HEK293T (cell line): ENCODE results near the gene PIK3AP1.

Experiments used
- CTCF ChIA-PET: fragments of 350-600 bp; formaldehyde crosslinking; extraction: SDS; loops from one replicate; lab custom pipeline; 2021; ENCODE audit warnings: antibody characterized with exemption, inconsistent platforms; lab: Yijun Ruan, JAX
- POLR2A ChIA-PET: fragments of 350-600 bp; formaldehyde crosslinking; extraction: SDS; loops from one replicate; lab custom pipeline; 2020; ENCODE audit warnings: antibody characterized with exemption, inconsistent platforms; lab: Yijun Ruan, JAX
- DNase-seq: peaks from one replicate; pipeline ENCODE4 v3.0.0; 2012; ENCODE audit warnings: mixed read lengths; ENCODE audit errors: extremely low spot score
- ARNT ChIP-seq: fragments of 450-650 bp; IDR thresholded peaks from 2 replicates; pipeline ENCODE4 v1.6.1; 2017; ENCODE audit warnings: mild to moderate bottlenecking
- BHLHE40 ChIP-seq: fragments of 450-650 bp; IDR thresholded peaks from 2 replicates; pipeline ENCODE4 v1.6.1; 2016; ENCODE audit warnings: mild to moderate bottlenecking, moderate library complexity, borderline replicate concordance
- CTBP1 ChIP-seq: fragments of 450-650 bp; IDR thresholded peaks from 2 replicates; pipeline ENCODE4 v1.6.1; 2016; ENCODE audit warnings: borderline replicate concordance
- ELF4 ChIP-seq: fragments of 450-650 bp; IDR thresholded peaks from 2 replicates; pipeline ENCODE4 v1.6.1; 2017; ENCODE audit warnings: antibody characterized with exemption
- FOXA1 ChIP-seq: fragments of 450-650 bp; IDR thresholded peaks from 2 replicates; pipeline ENCODE4 v1.6.1; 2016; ENCODE audit warnings: mild to moderate bottlenecking
- FOXK2 ChIP-seq: fragments of 450-650 bp; IDR thresholded peaks from 2 replicates; pipeline ENCODE4 v1.6.1; 2016; ENCODE audit warnings: mild to moderate bottlenecking
- FOXM1 ChIP-seq: fragments of 450-650 bp; IDR thresholded peaks from 2 replicates; pipeline ENCODE4 v1.6.1; 2017; ENCODE audit warnings: mild to moderate bottlenecking, borderline replicate concordance
- HDGF ChIP-seq: fragments of 450-650 bp; IDR thresholded peaks from 2 replicates; pipeline ENCODE4 v1.6.1; 2017; ENCODE audit warnings: antibody characterized with exemption, borderline replicate concordance
- L3MBTL2 ChIP-seq: fragments of 450-650 bp; conservative IDR thresholded peaks from 2 replicates; pipeline ENCODE4 v1.6.1; 2016; ENCODE audit warnings: mild to moderate bottlenecking
- LEF1 ChIP-seq: fragments of 450-650 bp; IDR thresholded peaks from 2 replicates; pipeline ENCODE4 v1.6.1; 2017; ENCODE audit warnings: mild to moderate bottlenecking, borderline replicate concordance
- NFRKB ChIP-seq: fragments of 450-650 bp; IDR thresholded peaks from 2 replicates; pipeline ENCODE4 v1.6.1; 2016; ENCODE audit warnings: mild to moderate bottlenecking, moderate library complexity
- PKNOX1 ChIP-seq: fragments of 450-650 bp; IDR thresholded peaks from 2 replicates; pipeline ENCODE4 v1.6.1; 2016
- SP1 ChIP-seq: fragments of 450-650 bp; IDR thresholded peaks from 2 replicates; pipeline ENCODE4 v1.6.1; 2017
- SUZ12 ChIP-seq: fragments of 450-650 bp; IDR thresholded peaks from 2 replicates; pipeline ENCODE4 v1.6.1; 2016; ENCODE audit warnings: mild to moderate bottlenecking
- TARDBP ChIP-seq: fragments of 450-650 bp; IDR thresholded peaks from 2 replicates; pipeline ENCODE4 v1.6.1; 2016
- ZNF384 ChIP-seq: fragments of 450-650 bp; IDR thresholded peaks from 2 replicates; pipeline ENCODE4 v1.6.1; 2016

PIK3AP1 gene

DNA sequence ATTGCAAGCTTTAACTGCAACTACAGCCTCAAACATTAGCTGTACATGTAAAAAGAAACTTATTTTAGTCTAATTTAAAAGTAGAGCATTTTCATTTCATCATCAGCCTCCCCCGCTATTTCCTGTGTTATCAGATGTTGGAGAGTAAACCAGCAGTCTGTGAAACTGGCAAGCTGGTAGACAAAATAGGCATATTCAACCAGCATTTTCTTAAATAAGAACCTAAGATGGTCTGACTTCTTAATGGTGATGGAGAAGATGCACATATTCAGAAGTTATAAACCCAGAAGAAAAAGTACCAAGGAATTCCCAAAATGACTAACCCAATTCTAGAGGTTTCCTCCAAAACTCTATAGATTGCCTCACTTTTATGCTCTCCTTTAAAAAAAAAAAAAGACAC is 24.9 kb downstream of the PIK3AP1 start:
- CTCF ChIA-PET = no interaction called here
- no peak for TF ChIP-seq LEF1
- no peak for TF ChIP-seq HDGF
- no peak for TF ChIP-seq FOXM1
- no peak for TF ChIP-seq CTBP1
- TF ChIP-seq BHLHE40 = no peak
- TF ChIP-seq NFRKB = no peak
- TF ChIP-seq L3MBTL2 = no peak
- TF ChIP-seq SUZ12 = no peak
- no peak for TF ChIP-seq FOXA1
- TF ChIP-seq PKNOX1 = no peak
- no peak for TF ChIP-seq SP1
- TF ChIP-seq TARDBP = no peak
- POLR2A ChIA-PET = no interaction called here
- DNase-seq = no peak

DNA sequence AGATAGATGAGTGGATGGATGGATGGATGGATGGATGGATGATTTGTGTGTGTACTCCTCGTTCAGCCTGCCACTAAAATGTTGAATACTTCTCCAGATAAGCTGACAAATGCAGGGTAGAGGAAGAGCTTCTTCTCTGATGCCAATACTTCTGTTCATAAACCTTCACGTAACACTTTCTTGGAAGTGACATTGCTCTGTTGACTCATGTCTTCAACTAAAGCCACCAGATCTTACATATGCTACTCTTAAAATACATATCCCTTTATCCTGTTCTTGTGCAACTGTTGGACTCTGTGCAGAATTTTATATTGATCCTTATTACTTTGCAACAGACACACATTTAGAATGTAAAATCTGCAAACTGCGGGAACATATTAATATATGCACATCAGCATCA is 26.9 kb downstream of the PIK3AP1 start:
- ChIA-PET POLR2A (no interaction called here), CTCF (no interaction called here)
- no peak for DNase-seq
- no peak for TF ChIP-seq ELF4
- no peak for TF ChIP-seq ARNT
- TF ChIP-seq TARDBP = no peak
- TF ChIP-seq FOXA1 = no peak
- TF ChIP-seq FOXK2 = no peak
- no peak for TF ChIP-seq NFRKB
- TF ChIP-seq PKNOX1 = no peak
- TF ChIP-seq FOXM1 = no peak
- TF ChIP-seq L3MBTL2 = no peak
- no peak for TF ChIP-seq SP1
- TF ChIP-seq ZNF384 = no peak
- TF ChIP-seq BHLHE40 = no peak
- TF ChIP-seq SUZ12 = no peak

DNA sequence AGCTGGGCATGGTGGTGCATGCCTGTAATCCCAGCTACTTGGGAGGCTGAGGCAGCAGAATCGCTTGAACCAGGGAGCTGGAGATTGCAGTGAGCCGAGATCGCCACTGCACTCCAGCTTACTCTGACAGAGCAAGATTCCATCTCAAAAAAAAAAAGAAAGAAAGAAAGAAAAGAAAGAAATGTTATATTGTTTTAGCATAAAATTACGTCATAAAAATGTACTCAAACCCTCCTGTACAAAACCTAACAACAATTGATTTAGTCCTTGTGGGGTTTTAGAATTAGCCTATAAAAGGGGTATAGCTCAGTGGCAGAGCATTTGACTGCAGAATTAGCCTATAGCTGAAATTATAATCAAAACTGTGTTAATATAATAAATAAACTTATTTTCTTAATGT is 27.9 kb downstream of the PIK3AP1 start:
- TF ChIP-seq NFRKB (no peak), FOXM1 (no peak), ELF4 (no peak), SUZ12 (no peak), ZNF384 (no peak), LEF1 (no peak), ARNT (no peak), PKNOX1 (no peak), SP1 (no peak), FOXA1 (no peak), FOXK2 (no peak), HDGF (no peak), BHLHE40 (no peak), TARDBP (no peak), L3MBTL2 (no peak), CTBP1 (no peak)
- ChIA-PET CTCF (interaction anchor here (0.6 to 1.0 kb wide), 2 partner anchors 21 to 344 kb away, joined by 3 to 6 read pairs; no protein-coding TSS in a partner anchor), POLR2A (no interaction called here)
- DNase-seq = no peak

DNA sequence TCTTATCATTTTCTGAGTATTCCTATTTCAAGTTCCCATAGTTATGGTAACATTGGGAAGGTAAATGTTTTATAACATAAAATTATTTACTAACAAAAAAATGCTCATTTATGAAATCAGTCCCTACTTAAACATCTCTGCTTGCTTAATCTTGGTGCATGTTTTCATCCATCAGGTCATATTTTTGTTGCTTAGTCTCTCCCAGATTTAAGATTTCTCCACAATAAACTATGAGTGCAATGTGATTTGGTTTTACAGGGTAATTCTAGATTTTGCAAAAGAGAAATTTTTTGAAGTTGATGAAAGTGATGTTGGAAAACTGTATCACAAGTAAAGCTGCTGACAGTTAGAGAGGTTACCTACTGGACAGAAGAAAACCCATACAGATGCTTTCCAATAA is 28.6 kb downstream of the PIK3AP1 start:
- DNase-seq = no peak
- ChIA-PET CTCF (interaction anchor here (0.6 kb wide), 1 partner anchor 21 kb away, joined by 3 read pairs; no protein-coding TSS in a partner anchor), POLR2A (no interaction called here)
- no peak for TF ChIP-seq BHLHE40
- no peak for TF ChIP-seq NFRKB
- TF ChIP-seq TARDBP = no peak
- no peak for TF ChIP-seq SP1
- TF ChIP-seq FOXA1 = no peak
- no peak for TF ChIP-seq CTBP1
- no peak for TF ChIP-seq FOXM1
- no peak for TF ChIP-seq ZNF384

DNA sequence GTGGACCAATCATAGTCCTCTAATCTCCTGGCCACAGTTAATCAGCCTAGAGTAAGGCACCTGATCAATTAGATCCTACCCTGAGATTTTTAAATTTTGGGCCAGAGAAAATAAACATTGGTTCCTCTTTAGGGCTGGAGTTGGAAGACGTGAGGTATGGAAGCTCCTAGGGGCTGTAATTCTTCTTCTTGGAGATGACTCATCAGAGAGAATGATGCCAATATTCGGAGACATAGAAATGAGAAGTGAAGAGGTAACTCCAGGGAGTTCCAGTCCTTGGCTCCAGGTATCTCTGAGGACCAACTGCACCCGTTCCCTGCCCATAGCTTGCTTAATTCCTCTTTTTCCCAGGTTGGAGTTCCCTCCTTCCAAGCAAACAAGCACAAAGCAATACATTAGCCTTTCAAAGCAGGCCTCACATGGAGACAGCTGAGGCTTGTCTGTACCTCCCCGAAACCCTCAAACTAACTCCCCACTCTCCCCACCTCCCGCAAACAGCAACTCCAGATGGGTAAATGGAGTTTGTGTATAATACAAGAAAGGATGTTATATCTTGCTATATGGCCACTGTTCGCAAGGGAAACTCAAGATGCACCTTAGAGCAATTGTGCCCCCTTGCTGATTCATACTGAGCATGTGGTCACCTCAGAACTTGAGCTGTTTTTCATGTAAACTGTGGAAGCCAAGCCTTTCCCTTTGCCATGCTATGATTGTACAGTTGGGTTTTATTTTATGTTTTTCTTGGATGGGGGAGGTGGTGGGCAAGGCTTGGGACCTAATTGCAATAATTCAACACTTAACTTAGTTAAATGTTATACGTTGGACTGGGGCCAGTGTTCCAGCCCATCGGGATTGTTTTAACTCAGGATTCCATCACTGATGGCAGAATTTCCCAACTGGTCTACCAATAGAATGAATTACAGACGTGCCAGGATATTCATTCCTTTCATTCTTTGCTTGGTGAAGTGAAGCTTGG is 29.3 kb downstream of the PIK3AP1 start:
- DNase-seq = no peak
- CTCF ChIA-PET = no interaction called here
- POLR2A ChIA-PET = no interaction called here
- TF ChIP-seq PKNOX1 (no peak), SUZ12 (no peak), ARNT (no peak), FOXK2 (no peak), HDGF (no peak), FOXA1 (no peak), L3MBTL2 (no peak), FOXM1 (no peak)
